K562 (cell line): Measurements from ENCODE around the gene ABCB10. TPM values are rescaled to one million over a fixed set of nuclear protein-coding genes. Genes with fewer than 3 reads are reported as not detected.

Experiments used
- HDAC2 ChIP-seq: fragments of 450-650 bp; IDR thresholded peaks from 2 replicates; pipeline ENCODE4 v1.6.1; 2016; ENCODE audit warnings: mild to moderate bottlenecking
- PRDM10 ChIP-seq: fragments of 450-650 bp; IDR thresholded peaks from 2 replicates; pipeline ENCODE4 v1.6.1; 2018; ENCODE audit not compliant: partially characterized antibody
- RERE ChIP-seq: sonication (generic); formaldehyde crosslinking; IDR thresholded peaks from 2 replicates; pipeline ENCODE4 v1.8.0; 2023; ENCODE audit warnings: missing genetic modification reagents, mild to moderate bottlenecking, borderline replicate concordance
- SREBF1 ChIP-seq: fragments of 150-350 bp; IDR thresholded peaks from 2 replicates; pipeline ENCODE4 v1.6.1; 2014; ENCODE audit warnings: antibody characterized with exemption, low read depth, low read length, borderline replicate concordance
- TAL1 ChIP-seq: fragments of 450-650 bp; IDR thresholded peaks from 2 replicates; pipeline ENCODE4 v1.6.1; 2016; ENCODE audit warnings: mild to moderate bottlenecking
- ZNF316 ChIP-seq: fragments of 450-650 bp; IDR thresholded peaks from 2 replicates; pipeline ENCODE4 v1.6.1; 2016
- polyA plus RNA-seq, 8 experiments: library from polyadenylated mRNA; depleted of rRNA in 4 of 8; stranded (reverse) in 5 of 8; unstranded in 3 of 8; fragments of >200 nt; fragmentation: Nextera tagmentation in 2 of 8; fragmentation: Illumina TruSeq in 1 of 8; extraction: Ambion mirVana in 2 of 8; extraction: Trizol in 1 of 8; gene quantifications; 2 replicates each; pipeline versions ENCODE4 v1.2.1 to v1.2.3, GENCODE V29; 2011 to 2014; ENCODE audit warnings: inconsistent platforms in 1 of 8, missing spikeins in 1 of 8
- total RNA-seq, 7 experiments: library from RNA; depleted of rRNA in 6 of 7; stranded (reverse); fragments of >200 nt in 6 of 7; fragmentation: Illumina TruSeq in 2 of 7; extraction: Trizol in 2 of 7; gene quantifications; 2 replicates each; pipeline versions ENCODE4 v1.2.1 to v1.2.3, GENCODE V29; 2011 to 2021; ENCODE audit warnings: low replicate concordance in 1 of 7
- TF ChIP-seq, protein P1 (sequence below): fragments of 250-450 bp; sonication (Bioruptor Pico); IDR thresholded peaks from 2 replicates; pipeline ENCODE4 v1.5.0; 2022; ENCODE audit warnings: mild to moderate bottlenecking

ABCB10 gene
- total and polyA plus RNA-seq, 9 of the 15 experiments (the other 6 are each of a cell fraction or from before 2014, with no cell fraction given) = 12.4 to 54.8 (median 36.4) TPM

DNA sequence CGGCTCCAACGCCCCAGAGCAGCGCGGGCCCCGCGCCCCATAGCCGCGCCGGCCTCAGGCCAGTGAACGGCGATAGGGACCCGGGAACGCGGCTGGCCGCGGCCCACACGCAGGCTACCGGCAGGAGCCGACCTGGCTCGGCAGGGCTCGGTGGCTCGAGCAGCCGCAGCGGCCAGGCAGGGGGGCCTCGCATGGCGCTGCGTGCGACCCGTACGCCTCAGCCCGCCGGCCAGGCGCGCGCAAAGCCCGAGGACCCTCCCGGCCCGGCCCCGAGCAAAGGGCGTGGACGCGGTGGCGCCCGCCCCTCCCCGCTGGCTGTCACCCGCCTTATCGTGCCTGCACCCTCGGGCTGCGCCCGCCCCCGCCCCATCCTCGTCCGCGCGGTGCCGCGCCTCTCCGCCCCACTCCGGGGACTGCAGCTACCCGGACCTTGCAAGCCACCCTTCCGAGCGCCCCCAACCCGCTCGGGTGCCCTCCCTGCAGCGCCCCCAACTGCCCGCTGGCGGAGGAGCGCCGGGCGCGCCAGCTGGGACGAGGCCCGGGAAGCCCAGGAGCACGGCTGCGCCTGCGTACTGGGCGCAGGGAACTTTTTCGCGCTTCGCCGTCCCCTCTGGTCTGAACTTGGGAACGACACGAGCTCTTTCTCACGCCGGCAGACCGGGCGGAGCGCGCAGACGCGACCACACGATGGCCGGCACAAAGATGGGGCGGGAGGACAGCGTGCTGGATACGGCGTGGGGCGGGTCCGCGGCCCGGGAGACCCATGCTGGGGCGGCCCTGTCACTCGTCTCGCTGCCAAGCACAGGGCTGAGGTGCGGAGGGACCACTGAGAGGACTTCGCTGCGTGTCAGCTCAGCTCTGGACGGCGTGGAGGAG lies at the start of gene ABCB10 (continued):
- TF ChIP-seq, protein P1, sequence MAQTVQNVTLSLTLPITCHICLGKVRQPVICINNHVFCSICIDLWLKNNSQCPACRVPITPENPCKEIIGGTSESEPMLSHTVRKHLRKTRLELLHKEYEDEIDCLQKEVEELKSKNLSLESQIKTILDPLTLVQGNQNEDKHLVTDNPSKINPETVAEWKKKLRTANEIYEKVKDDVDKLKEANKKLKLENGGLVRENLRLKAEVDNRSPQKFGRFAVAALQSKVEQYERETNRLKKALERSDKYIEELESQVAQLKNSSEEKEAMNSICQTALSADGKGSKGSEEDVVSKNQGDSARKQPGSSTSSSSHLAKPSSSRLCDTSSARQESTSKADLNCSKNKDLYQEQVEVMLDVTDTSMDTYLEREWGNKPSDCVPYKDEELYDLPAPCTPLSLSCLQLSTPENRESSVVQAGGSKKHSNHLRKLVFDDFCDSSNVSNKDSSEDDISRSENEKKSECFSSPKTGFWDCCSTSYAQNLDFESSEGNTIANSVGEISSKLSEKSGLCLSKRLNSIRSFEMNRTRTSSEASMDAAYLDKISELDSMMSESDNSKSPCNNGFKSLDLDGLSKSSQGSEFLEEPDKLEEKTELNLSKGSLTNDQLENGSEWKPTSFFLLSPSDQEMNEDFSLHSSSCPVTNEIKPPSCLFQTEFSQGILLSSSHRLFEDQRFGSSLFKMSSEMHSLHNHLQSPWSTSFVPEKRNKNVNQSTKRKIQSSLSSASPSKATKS (CRISPR knock-in tag) = no peak
- TF ChIP-seq TAL1 = no peak
- TF ChIP-seq PRDM10 = peak; percentile 49
- no peak for TF ChIP-seq RERE (CRISPR knock-in tag)
- no peak for TF ChIP-seq ZNF316
- peak; percentile 73; the same call in 1 of the 2 replicates for TF ChIP-seq HDAC2
- no peak for TF ChIP-seq SREBF1
